Loucy (cell line): ENCODE results near the gene MYO5B.

Experiments
- EZH2phosphoT487 ChIP-seq: fragments of 200-600 bp; IDR thresholded peaks from 2 replicates; pipeline ENCODE4 v1.6.1; 2018; ENCODE audit warnings: antibody characterized with exemption, mild to moderate bottlenecking, moderate library complexity, borderline replicate concordance
- TF ChIP-seq, protein P1 (sequence below): fragments of 200-600 bp; sonication (generic); conservative IDR thresholded peaks from 2 replicates; pipeline ENCODE4 v1.5.1; 2014; ENCODE audit warnings: mild to moderate bottlenecking, antibody characterized with exemption, low read length

DNA sequence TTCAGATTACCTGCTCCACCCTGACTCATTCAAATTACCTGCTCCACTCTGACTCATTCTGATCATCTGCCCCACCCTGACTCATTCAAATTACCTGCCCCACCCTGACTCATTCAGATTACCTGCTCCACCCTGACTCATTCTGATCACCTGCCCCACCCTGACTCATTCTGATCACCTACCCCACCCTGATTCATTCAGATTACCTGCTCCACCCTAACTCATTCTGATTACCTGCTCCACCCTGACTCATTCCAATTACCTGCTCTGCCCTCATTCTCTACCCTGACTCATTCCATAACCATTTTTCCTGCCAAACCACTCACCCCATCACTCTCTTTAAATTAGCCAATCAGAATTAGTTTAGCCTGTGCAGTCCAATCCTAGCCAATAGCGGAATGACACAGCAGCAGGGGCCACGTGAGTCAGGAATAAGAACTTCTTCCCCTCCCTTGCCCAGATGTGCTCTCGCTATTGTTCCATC, 45.2 kb upstream of the MYO5B start:
- TF ChIP-seq, protein P1, sequence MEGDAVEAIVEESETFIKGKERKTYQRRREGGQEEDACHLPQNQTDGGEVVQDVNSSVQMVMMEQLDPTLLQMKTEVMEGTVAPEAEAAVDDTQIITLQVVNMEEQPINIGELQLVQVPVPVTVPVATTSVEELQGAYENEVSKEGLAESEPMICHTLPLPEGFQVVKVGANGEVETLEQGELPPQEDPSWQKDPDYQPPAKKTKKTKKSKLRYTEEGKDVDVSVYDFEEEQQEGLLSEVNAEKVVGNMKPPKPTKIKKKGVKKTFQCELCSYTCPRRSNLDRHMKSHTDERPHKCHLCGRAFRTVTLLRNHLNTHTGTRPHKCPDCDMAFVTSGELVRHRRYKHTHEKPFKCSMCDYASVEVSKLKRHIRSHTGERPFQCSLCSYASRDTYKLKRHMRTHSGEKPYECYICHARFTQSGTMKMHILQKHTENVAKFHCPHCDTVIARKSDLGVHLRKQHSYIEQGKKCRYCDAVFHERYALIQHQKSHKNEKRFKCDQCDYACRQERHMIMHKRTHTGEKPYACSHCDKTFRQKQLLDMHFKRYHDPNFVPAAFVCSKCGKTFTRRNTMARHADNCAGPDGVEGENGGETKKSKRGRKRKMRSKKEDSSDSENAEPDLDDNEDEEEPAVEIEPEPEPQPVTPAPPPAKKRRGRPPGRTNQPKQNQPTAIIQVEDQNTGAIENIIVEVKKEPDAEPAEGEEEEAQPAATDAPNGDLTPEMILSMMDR: no peak
- TF ChIP-seq EZH2phosphoT487: no peak
